Lung (tissue), 16 donors: ENCODE results near the gene RBM38. TPM values are rescaled to one million over a fixed set of nuclear protein-coding genes. Genes with fewer than 3 reads are reported as not detected.

Experiments used
- ATAC-seq: fragments of 200-7000 bp; cut with Tn5 transposase; one replicate; pipeline ENCODE4 v1.9.1; 2020; ENCODE audit warnings: moderate number of reproducible peaks; ENCODE audit not compliant: insufficient read depth, low FRiP score
- DNase-seq, 3 donors: peaks; one replicate each; pipeline ENCODE4 v3.0.0-alpha.2; 2013 to 2017
- H3K27ac ChIP-seq, 2 donors: one replicate each; pipeline ENCODE4 v1.5.1; 2013; ENCODE audit warnings: mild to moderate bottlenecking in 2 of 2, moderate library complexity in 2 of 2, control low read depth in 1 of 2, inconsistent platforms in 1 of 2, low read depth in 1 of 2, low read length in 1 of 2
- H3K27me3 ChIP-seq, 3 donors: one replicate each; pipeline ENCODE4 v1.5.1; 2013; ENCODE audit warnings: low read length in 2 of 3; ENCODE audit not compliant: control insufficient read depth in 3 of 3, insufficient read depth in 3 of 3
- H3K36me3 ChIP-seq, 4 donors: one replicate each; pipeline ENCODE4 v1.5.1; 2013; ENCODE audit warnings: low read length in 4 of 4, mild to moderate bottlenecking in 1 of 4, moderate library complexity in 1 of 4; ENCODE audit not compliant: control insufficient read depth in 4 of 4, insufficient read depth in 4 of 4
- H3K4me1 ChIP-seq, 5 donors: one replicate each; pipeline ENCODE4 v1.5.1; 2013; ENCODE audit warnings: low read length in 5 of 5, mild to moderate bottlenecking in 2 of 5, moderate library complexity in 1 of 5; ENCODE audit not compliant: control insufficient read depth in 5 of 5, insufficient read depth in 5 of 5
- H3K4me3 ChIP-seq: one replicate; pipeline ENCODE4 v1.5.1; 2013; ENCODE audit warnings: mild to moderate bottlenecking, control low read depth, moderate library complexity
- H3K9ac ChIP-seq, 2 donors: one replicate each; pipeline ENCODE4 v1.5.1; 2013; ENCODE audit warnings: low read length in 2 of 2, control low read depth in 1 of 2; ENCODE audit not compliant: insufficient read depth in 1 of 2
- H3K9me3 ChIP-seq, 4 donors: one replicate each; pipeline ENCODE4 v1.5.1; 2013; ENCODE audit warnings: low read length in 3 of 4, mild to moderate bottlenecking in 1 of 4, moderate library complexity in 1 of 4; ENCODE audit not compliant: control insufficient read depth in 4 of 4, insufficient read depth in 3 of 4
- WGBS, 2 donors: extraction: QIAGEN DNeasy Blood & Tissue Kit; methylation state at CpG; one replicate each; pipeline ENCODE4 v1.1.7; 2013; 5-methylcytosine and 5-hydroxymethylcytosine counted together
- long read RNA-seq, 5 donors: transcript quantifications; one replicate each; lab custom pipeline, GENCODE V29; 2026
- polyA plus RNA-seq, 2 donors: library from polyadenylated mRNA; stranded (reverse); fragments of 200-250 nt; gene quantifications; one replicate each; pipeline ENCODE4 v1.2.1, GENCODE V29; 2013
- total RNA-seq, 2 donors: library from RNA; depleted of rRNA in 1 of 2; stranded (reverse); fragments of >200 nt in 1 of 2; gene quantifications; one replicate each; pipeline ENCODE4 v1.2.1, GENCODE V29; 2014 to 2021
- TF ChIP-seq, protein P1 (sequence below): IDR thresholded peaks from 2 replicates; pipeline ENCODE4 v1.5.1; 2012; ENCODE audit warnings: mild to moderate bottlenecking; ENCODE audit errors: control extremely low read depth, extremely low read depth
- donor health status: control.
- donor health status: control.
- donor health status: Bipolar disorder and iron deficiency.
- donor health status: healthy.
- donor health status: DM: yes; HTN: yes; CAD: no.

The RBM38 gene
- total RNA-seq (10 to 100 TPM; 32.3 to 38.6 TPM), polyA plus RNA-seq (10 to 100 TPM; 23.1 to 29.5 TPM)
- long read RNA-seq, donor 1, transcript RBM38-203 (4 exons, 2,382 nt), result major isoform, 16 of 40 reads
- long read RNA-seq, donor 1, partial matches to known transcripts, result 22 of 40 reads
- long read RNA-seq, donor 1, other reads (novel, unspliced or antisense), result 0 of 40 reads
- long read RNA-seq, donor 2, transcript RBM38-203 (4 exons, 2,382 nt), result major isoform, 6 of 6 reads
- long read RNA-seq, donor 2, partial matches to known transcripts, result 0 of 6 reads
- long read RNA-seq, donor 2, other reads (novel, unspliced or antisense), result 0 of 6 reads
- long read RNA-seq, donor 3, transcript RBM38-203 (4 exons, 2,382 nt), result major isoform, 6 of 7 reads
- long read RNA-seq, donor 3, partial matches to known transcripts, result 0 of 7 reads
- long read RNA-seq, donor 3, other reads (novel, unspliced or antisense), result 0 of 7 reads
- long read RNA-seq, donor 4, partial matches to known transcripts, result 0 of 6 reads
- long read RNA-seq, donor 4, other reads (novel, unspliced or antisense), result 0 of 6 reads
- long read RNA-seq, donor 5, transcript RBM38-203 (4 exons, 2,382 nt), result major isoform, 9 of 9 reads
- long read RNA-seq, donor 5, partial matches to known transcripts, result 0 of 9 reads
- long read RNA-seq, donor 5, other reads (novel, unspliced or antisense), result 0 of 9 reads

DNA sequence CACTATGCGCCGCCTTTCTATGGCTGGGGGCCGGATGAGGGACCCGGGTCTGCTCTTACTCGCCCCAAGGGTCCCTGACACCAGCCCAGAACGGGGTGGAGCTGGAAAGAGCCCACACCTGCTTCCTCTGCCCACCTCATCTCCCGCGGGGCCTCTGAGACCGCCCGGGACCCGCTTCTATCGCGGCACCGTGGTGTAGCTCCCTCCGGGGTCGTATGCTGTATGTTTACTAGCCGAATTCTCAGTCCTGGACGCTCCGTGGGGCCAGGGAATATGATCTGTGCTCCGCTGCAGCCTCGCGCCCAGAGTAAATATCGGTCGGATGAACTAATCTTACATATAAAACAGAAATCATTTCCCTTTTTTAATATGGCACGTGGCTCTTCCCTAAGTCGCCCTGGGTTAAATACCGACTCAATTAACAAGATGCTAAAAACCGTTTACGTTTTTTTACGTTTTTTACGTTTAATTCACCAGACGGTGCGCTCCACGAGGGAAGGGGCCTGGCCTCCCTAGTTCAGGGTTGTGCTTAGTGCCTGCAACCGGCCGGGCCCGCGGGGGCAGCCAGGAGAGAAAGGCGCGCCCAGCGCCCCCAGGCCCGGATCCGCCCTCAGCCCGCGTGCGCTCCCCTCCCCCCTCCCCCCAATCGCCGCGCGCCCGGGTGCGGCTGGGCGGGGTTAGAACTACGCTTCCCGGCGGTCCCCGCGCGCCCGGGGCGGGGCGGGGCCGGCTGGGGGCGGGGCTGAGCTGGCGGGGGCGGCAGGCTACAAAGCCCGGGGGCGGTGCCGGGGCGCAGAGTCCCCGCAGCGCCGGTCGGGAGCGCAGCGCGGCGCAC is at the start of gene RBM38:
Gene RBM38, plus strand, starts transcription at position 793 of the 835 bp plus-strand sequence. CDS start 186 bp downstream, outside the sequence.
- peaks cover 0 to 13% (median 3%) of the 10 kb centered on the region in 4 donors for H3K36me3 ChIP-seq
- TF ChIP-seq, protein P1, sequence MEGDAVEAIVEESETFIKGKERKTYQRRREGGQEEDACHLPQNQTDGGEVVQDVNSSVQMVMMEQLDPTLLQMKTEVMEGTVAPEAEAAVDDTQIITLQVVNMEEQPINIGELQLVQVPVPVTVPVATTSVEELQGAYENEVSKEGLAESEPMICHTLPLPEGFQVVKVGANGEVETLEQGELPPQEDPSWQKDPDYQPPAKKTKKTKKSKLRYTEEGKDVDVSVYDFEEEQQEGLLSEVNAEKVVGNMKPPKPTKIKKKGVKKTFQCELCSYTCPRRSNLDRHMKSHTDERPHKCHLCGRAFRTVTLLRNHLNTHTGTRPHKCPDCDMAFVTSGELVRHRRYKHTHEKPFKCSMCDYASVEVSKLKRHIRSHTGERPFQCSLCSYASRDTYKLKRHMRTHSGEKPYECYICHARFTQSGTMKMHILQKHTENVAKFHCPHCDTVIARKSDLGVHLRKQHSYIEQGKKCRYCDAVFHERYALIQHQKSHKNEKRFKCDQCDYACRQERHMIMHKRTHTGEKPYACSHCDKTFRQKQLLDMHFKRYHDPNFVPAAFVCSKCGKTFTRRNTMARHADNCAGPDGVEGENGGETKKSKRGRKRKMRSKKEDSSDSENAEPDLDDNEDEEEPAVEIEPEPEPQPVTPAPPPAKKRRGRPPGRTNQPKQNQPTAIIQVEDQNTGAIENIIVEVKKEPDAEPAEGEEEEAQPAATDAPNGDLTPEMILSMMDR, result no peak
- H3K4me1 ChIP-seq, result peaks cover under 1 to 34% (median 14%) of the 10 kb centered on the region in 5 donors
- H3K4me3 ChIP-seq, result peak within 1 kb of the TSS; percentile 87
- DNase-seq (peak; percentile 79 to 89 (median 85)), ATAC-seq (peak; percentile 90)
- H3K9ac ChIP-seq, result peak within 1 kb of the TSS in 1 of 2 donors; percentile 42
- H3K9me3 ChIP-seq, result peaks cover 0 to 4% (median 0%) of the 10 kb centered on the region in 4 donors
- WGBS, 2 donors, result 26 to 33% methylated on average over 45 to 78 of the region's 78 CpGs
- no peaks in the 10 kb centered on the region for H3K27me3 ChIP-seq
- peak within 1 kb of the TSS; percentile 57 to 86 for H3K27ac ChIP-seq

DNA sequence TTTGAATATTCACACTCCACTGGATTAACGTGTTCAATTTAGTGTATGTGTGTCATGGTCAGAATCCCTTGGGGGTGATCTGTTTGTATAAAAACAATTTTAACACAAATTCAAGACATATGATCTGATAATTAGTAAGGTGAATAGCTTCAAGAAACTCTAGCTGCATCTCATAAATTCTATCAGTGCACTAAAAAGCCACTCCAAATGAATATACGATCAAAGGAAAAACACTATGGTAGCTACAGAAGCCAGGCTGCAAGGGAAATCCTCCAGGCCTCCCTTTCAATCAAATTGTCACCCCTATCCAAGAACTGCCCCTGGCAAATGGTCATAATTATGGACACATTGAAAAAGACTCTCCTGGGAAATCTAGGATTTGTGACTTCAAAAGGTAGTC is 49.5 kb upstream of the RBM38 start:
- H3K27ac ChIP-seq, result no peak overlapping the region
- DNase-seq, result no peak
- H3K4me3 ChIP-seq, result no peak overlapping the region
- WGBS, 2 donors, result 71 to 80% methylated on average over 2 of the region's 2 CpGs
- TF ChIP-seq, protein P1, result no peak
- H3K4me1 ChIP-seq, result no peaks in the 10 kb centered on the region
- ATAC-seq, result no peak
- no peaks in the 10 kb centered on the region for H3K36me3 ChIP-seq
- H3K9ac ChIP-seq, result no peak overlapping the region
- H3K27me3 ChIP-seq, result no peaks in the 10 kb centered on the region
- no peaks in the 10 kb centered on the region for H3K9me3 ChIP-seq

DNA sequence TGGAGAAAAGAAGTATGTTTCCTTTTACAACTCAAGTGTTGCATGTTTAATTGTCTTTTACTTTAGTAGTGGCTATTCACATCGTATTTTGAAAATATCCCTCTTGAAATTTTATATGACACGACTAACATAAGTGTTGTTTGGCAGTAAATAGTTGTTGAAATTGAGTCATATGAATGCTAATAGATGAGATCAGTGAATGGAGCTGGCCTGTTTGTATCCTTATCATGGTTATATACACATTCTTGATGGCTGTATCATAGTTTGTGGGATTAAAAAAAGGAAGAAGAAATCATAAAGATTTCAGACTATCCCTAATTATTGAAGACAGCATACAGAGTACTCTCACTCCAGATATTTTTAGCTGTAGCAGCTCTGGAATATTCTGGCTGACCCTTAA is 48.4 kb upstream of the RBM38 start:
- Histone ChIP-seq H3K4me1 (no peaks in the 10 kb centered on the region), H3K36me3 (no peaks in the 10 kb centered on the region), H3K9me3 (no peaks in the 10 kb centered on the region), H3K27me3 (no peaks in the 10 kb centered on the region), H3K27ac (no peak overlapping the region), H3K9ac (no peak overlapping the region), H3K4me3 (no peak overlapping the region)
- 51 to 61% methylated on average over 2 of the region's 2 CpGs for WGBS, 2 donors
- ATAC-seq (no peak), DNase-seq (no peak)
- TF ChIP-seq, protein P1, result no peak
